SK-N-SH (cell line): Measurements from ENCODE around the gene DIS3L2. TPM values are rescaled to one million over a fixed set of nuclear protein-coding genes. Genes with fewer than 3 reads are reported as not detected.

ENCODE experiments used
- CTCF ChIA-PET: fragments of 300-600, 350-600 bp; formaldehyde crosslinking; extraction: SDS; loops from one replicate; lab custom pipeline; 2021; lab: Yijun Ruan, JAX
- POLR2A ChIA-PET: fragments of 350-600 bp; sonication (Branson Sonifier 250); formaldehyde crosslinking; extraction: SDS; loops from one replicate; lab custom pipeline; 2020; ENCODE audit warnings: antibody characterized with exemption, inconsistent platforms; lab: Yijun Ruan, JAX
- DNase-seq: peaks from one replicate; pipeline ENCODE4 v3.0.0; 2012
- H2AFZ ChIP-seq: fragments of 200-600 bp; sonication (generic); 2 replicates; pipeline ENCODE4 v1.8.1; 2016; ENCODE audit warnings: antibody characterized with exemption, mild to moderate bottlenecking, low read depth
- H3F3A ChIP-seq: fragments of 200-600 bp; sonication (generic); replicated peaks from 2 replicates; pipeline ENCODE3; 2016; ENCODE audit warnings: antibody characterized with exemption, mild to moderate bottlenecking; ENCODE audit not compliant: insufficient read depth
- H3K27ac ChIP-seq, 2 experiments: fragments of 200-500 bp in 1 of 2; fragments of 200-600 bp in 1 of 2; sonication (Bioruptor generic) in 1 of 2; sonication (generic), shearing (Covaris generic) in 1 of 2; 2 replicates each; pipeline versions ENCODE4 v1.5.1 to v1.6.1; 2014 to 2016; ENCODE audit warnings: low read depth in 2 of 2, inconsistent platforms in 1 of 2, low read length in 1 of 2, mild to moderate bottlenecking in 1 of 2, mixed read lengths in 1 of 2
- H3K27me3 ChIP-seq: fragments of 200-600 bp; sonication (generic), shearing (Covaris generic); 2 replicates; pipeline ENCODE4 v1.6.1; 2016; ENCODE audit warnings: mixed run types; ENCODE audit not compliant: insufficient read depth
- H3K36me3 ChIP-seq, 2 experiments: fragments of 200-500 bp in 1 of 2; fragments of 200-600 bp in 1 of 2; sonication (Bioruptor generic) in 1 of 2; sonication (generic) in 1 of 2; replicated peaks in 1 of 2; 2 replicates each; pipeline versions ENCODE3 to v1.5.1; 2014 to 2016; ENCODE audit warnings: low read length in 1 of 2, mild to moderate bottlenecking in 1 of 2; ENCODE audit not compliant: insufficient read depth in 2 of 2, control insufficient read depth in 1 of 2
- H3K4me1 ChIP-seq, 2 experiments: fragments of 200-500 bp in 1 of 2; fragments of 200-600 bp in 1 of 2; sonication (Bioruptor generic) in 1 of 2; sonication (generic), shearing (Covaris generic) in 1 of 2; 2 replicates each; pipeline versions ENCODE4 v1.5.1 to v1.6.1; 2014 to 2016; ENCODE audit warnings: low read depth in 1 of 2, low read length in 1 of 2, mixed run types in 1 of 2; ENCODE audit not compliant: insufficient read depth in 2 of 2, control insufficient read depth in 1 of 2
- H3K4me2 ChIP-seq: fragments of 200-600 bp; sonication (generic), shearing (Covaris generic); 2 replicates; pipeline ENCODE4 v1.6.1; 2017; ENCODE audit warnings: mixed run types
- H3K4me3 ChIP-seq, 2 experiments: fragments of 200-500 bp in 1 of 2; fragments of 200-600 bp in 1 of 2; sonication (Bioruptor generic) in 1 of 2; sonication (generic), shearing (Covaris generic) in 1 of 2; 2 replicates each; pipeline versions ENCODE4 v1.5.1 to v1.8.1; 2014 to 2016; ENCODE audit warnings: low read depth in 2 of 2, inconsistent platforms in 1 of 2, low read length in 1 of 2, mild to moderate bottlenecking in 1 of 2, mixed read lengths in 1 of 2, moderate library complexity in 1 of 2
- H3K79me2 ChIP-seq: fragments of 200-600 bp; sonication (generic); 2 replicates; pipeline ENCODE4 v1.8.1; 2017; ENCODE audit warnings: mild to moderate bottlenecking; ENCODE audit not compliant: insufficient read depth
- H3K9ac ChIP-seq: fragments of 200-600 bp; sonication (generic); 2 replicates; pipeline ENCODE4 v1.6.1; 2017; ENCODE audit warnings: mixed run types
- H3K9me2 ChIP-seq: fragments of 200-600 bp; sonication (generic); 2 replicates; pipeline ENCODE4 v1.6.1; 2017; ENCODE audit warnings: mixed run types
- H3K9me3 ChIP-seq: fragments of 200-600 bp; sonication (generic); 2 replicates; pipeline ENCODE4 v1.6.1; 2017; ENCODE audit warnings: mixed run types, mild to moderate bottlenecking, moderate library complexity
- H4K20me1 ChIP-seq: fragments of 200-600 bp; sonication (generic); 2 replicates; pipeline ENCODE4 v1.6.1; 2017; ENCODE audit warnings: mild to moderate bottlenecking, mixed run types; ENCODE audit not compliant: insufficient read depth
- FOSL2 ChIP-seq: IDR thresholded peaks from 2 replicates; pipeline ENCODE4 v1.4.0; 2012; ENCODE audit warnings: low read depth, mild to moderate bottlenecking, moderate library complexity, borderline replicate concordance
- GABPA ChIP-seq: IDR thresholded peaks from 2 replicates; pipeline ENCODE4 v1.4.0; 2012; ENCODE audit warnings: low read depth, mild to moderate bottlenecking
- JUND ChIP-seq: IDR thresholded peaks from 2 replicates; pipeline ENCODE4 v1.4.0; 2012
- MEF2A ChIP-seq: IDR thresholded peaks from 2 replicates; pipeline ENCODE4 v1.4.0; 2012; ENCODE audit warnings: low read depth, borderline replicate concordance
- MXI1 ChIP-seq: IDR thresholded peaks from 2 replicates; pipeline ENCODE4 v1.6.1; 2012; ENCODE audit warnings: mild to moderate bottlenecking, low read depth, low read length, improper control_type of control experiment
- PBX3 ChIP-seq: IDR thresholded peaks from 2 replicates; pipeline ENCODE4; 2012
- RAD21 ChIP-seq: IDR thresholded peaks from 2 replicates; pipeline ENCODE4 v1.6.1; 2012; ENCODE audit warnings: mild to moderate bottlenecking, low read length
- RFX5 ChIP-seq: IDR thresholded peaks from 2 replicates; pipeline ENCODE4 v1.6.1; 2012; ENCODE audit warnings: mild to moderate bottlenecking, improper control_type of control experiment, low read length
- SIN3A ChIP-seq: IDR thresholded peaks from 2 replicates; pipeline ENCODE4 v1.6.1; 2012; ENCODE audit warnings: low read depth, mild to moderate bottlenecking, low read length, moderate library complexity, borderline replicate concordance
- SMC3 ChIP-seq: IDR thresholded peaks from 2 replicates; pipeline ENCODE4 v1.6.1; 2012; ENCODE audit warnings: low read depth, low read length, improper control_type of control experiment
- TEAD4 ChIP-seq: IDR thresholded peaks from 2 replicates; pipeline ENCODE4 v1.4.0; 2012; ENCODE audit warnings: mild to moderate bottlenecking, borderline replicate concordance; ENCODE audit not compliant: insufficient read depth
- USF2 ChIP-seq: fragments of 150-350 bp; IDR thresholded peaks from 2 replicates; pipeline ENCODE4 v1.6.1; 2017; ENCODE audit warnings: antibody characterized with exemption, low read length, low read depth, borderline replicate concordance
- ZBTB33 ChIP-seq: IDR thresholded peaks from 2 replicates; pipeline ENCODE4 v1.4.0; 2012; ENCODE audit warnings: low read depth, borderline replicate concordance
- WGBS: methylation state at CpG from one replicate; pipeline ENCODE4 v1.1.6; 2017; ENCODE audit warnings: low lambda C conversion rate; 5-methylcytosine and 5-hydroxymethylcytosine counted together
- polyA plus RNA-seq, 3 experiments: library from polyadenylated mRNA; depleted of rRNA; stranded (reverse); fragments of >200 nt; gene quantifications; 2 replicates each; pipeline ENCODE4 v1.2.3, GENCODE V29; 2012

Gene DIS3L2
- polyA plus RNA-seq, 1 of the 3 experiments (the other 2 are of a cell fraction), result 17.9 TPM

- DNase-seq, result no peak
- no peak overlapping the region for H3K4me3 ChIP-seq
- H3K79me2 ChIP-seq, result no peaks in the 10 kb centered on the region
- no peak overlapping the region for H3K27ac ChIP-seq
- no peak for TF ChIP-seq SIN3A
- H3K9me2 ChIP-seq, result no peaks in the 10 kb centered on the region
- no peak overlapping the region for H2AFZ ChIP-seq
- H3K27me3 ChIP-seq, result no peaks in the 10 kb centered on the region
- no peaks in the 10 kb centered on the region for H3K9me3 ChIP-seq
- 84% methylated on average over 8 of the region's 8 CpGs for WGBS
- H3K4me2 ChIP-seq, result no peak overlapping the region
- CTCF ChIA-PET, result interaction anchor here (0.6 to 1.9 kb wide), 4 partner anchors 16 to 94 kb away, joined by 3 to 6 read pairs (median 3); no protein-coding TSS in a partner anchor
- POLR2A ChIA-PET, result no interaction called here
- H3F3A ChIP-seq, result no peaks in the 10 kb centered on the region
- H4K20me1 ChIP-seq, result no peaks in the 10 kb centered on the region
- peaks cover 0 to 5% of the 10 kb centered on the region in 2 experiments for H3K36me3 ChIP-seq
- H3K9ac ChIP-seq, result no peak overlapping the region
- peaks cover 0 to 4% of the 10 kb centered on the region in 2 experiments; a peak in 1 of 4 replicates for H3K4me1 ChIP-seq
Measured at GRCh38 chr2:232276733-232277313, 315.3 kb downstream of the DIS3L2 start.

- Histone ChIP-seq H3F3A (no peaks in the 10 kb centered on the region), H3K27ac (no peak overlapping the region), H3K36me3 (peaks cover 0 to 5% of the 10 kb centered on the region in 2 experiments), H3K4me1 (peaks cover 0 to 4% of the 10 kb centered on the region in 2 experiments; a peak in 1 of 4 replicates), H2AFZ (no peak overlapping the region), H3K79me2 (no peaks in the 10 kb centered on the region), H3K4me2 (no peak overlapping the region), H3K9me3 (no peaks in the 10 kb centered on the region), H4K20me1 (no peaks in the 10 kb centered on the region), H3K9ac (no peak overlapping the region), H3K27me3 (no peaks in the 10 kb centered on the region), H3K4me3 (no peak overlapping the region), H3K9me2 (no peaks in the 10 kb centered on the region)
- WGBS, result 95% methylated on average over 3 of the region's 3 CpGs
- DNase-seq, result no peak
- no peak for TF ChIP-seq ZBTB33
- no peak for TF ChIP-seq RFX5
- no peak for TF ChIP-seq MEF2A
- no peak for TF ChIP-seq JUND
- TF ChIP-seq PBX3, result no peak
- TF ChIP-seq RAD21, result no peak
- no peak for TF ChIP-seq TEAD4
- TF ChIP-seq SMC3, result no peak
- TF ChIP-seq MXI1, result no peak
- TF ChIP-seq FOSL2, result no peak
- TF ChIP-seq USF2, result no peak
- TF ChIP-seq GABPA, result no peak
- CTCF ChIA-PET, result no interaction called here
- POLR2A ChIA-PET, result no interaction called here
Measured at GRCh38 chr2:232278534-232278933, 317.0 kb downstream of the DIS3L2 start.
